Measurements from ENCODE around the gene LPXN.
A peak's percentile ranks its signal among the peaks of the same experiment; 100 is the strongest.

The LPXN gene

DNA sequence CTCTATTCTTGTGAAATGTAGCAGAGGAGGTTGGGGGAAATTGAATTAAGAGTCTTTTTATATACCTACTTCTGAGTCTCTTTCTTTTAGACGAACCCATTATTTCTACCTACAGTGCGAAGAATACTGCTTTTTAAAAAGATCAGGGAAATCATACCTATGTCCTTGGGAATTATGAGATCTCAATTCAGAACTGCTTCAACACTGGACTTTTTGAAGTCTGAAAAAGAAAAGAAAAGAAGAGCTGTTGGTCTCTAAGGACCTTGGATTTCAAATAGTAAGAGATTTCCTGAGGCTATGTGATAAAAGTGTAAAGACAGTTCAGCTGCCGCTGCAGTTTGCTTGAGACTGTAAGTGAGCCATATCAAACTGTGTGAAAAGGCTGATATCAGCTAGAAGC lies 64.0 kb downstream of the LPXN start:
- DNase-seq: no peak

DNA sequence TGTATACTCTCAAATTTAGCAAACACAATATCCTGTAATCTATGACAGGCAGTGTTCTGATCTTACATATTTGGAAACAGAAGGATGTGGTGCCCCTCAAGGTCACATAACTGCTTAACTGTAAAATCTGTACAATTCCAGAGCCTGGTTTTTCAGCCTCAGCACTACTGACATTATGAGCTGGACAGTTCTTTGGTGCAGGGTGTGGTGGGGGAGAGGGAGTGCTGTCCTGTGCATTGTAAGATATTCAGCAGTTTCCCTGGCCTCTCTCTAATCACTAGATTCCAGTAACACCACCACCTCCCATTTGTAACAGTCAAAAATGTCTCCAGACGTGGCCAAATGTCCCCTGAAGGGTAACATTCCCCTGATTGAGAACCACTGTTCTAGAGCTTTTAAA lies 65.9 kb downstream of the LPXN start:
- no peak for DNase-seq

DNA sequence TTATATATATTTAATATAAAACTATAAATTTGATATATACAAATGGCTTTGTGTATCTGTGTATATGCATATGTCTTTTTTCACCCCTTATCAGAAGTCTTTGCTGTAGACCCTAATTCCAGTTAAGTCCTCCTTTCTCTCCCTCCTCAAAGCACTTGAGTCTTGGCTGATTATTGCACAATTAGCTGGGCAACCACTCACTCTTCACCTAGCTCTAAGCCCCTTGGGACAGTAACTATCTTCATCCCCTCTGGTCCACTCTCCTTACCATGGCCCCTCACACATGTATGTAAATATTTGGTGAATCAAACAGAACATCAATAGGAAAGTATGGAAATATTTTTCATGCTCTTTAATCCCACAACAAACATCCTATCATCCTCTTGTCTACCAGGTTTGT lies 66.8 kb downstream of the LPXN start:
- DNase-seq: no peak

DNA sequence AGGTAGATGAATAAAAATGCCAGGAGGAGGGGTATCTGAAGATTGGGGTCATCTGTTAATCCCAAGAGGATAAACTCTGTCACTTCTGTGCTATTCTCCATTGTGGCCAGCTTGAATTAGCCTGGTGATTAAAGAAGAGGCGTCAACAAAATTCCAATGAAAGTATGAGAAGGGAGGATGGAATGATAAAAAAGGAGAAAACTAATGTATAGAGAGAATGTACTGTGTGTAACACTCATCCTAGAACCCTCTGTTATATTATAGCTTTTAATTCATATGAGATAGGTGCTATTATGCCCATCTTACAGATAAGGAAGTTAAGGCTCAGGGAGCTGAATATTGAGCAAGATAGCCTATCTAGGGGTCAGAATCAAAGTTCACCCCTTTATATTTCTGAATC lies 67.7 kb downstream of the LPXN start, which contains the start of gene OR5B21:
OR5B21 (minus strand) TSS at position 101 of the 400 bp plus-strand sequence; CDS start at position 101, 0 bp downstream.
- no peak for DNase-seq

DNA sequence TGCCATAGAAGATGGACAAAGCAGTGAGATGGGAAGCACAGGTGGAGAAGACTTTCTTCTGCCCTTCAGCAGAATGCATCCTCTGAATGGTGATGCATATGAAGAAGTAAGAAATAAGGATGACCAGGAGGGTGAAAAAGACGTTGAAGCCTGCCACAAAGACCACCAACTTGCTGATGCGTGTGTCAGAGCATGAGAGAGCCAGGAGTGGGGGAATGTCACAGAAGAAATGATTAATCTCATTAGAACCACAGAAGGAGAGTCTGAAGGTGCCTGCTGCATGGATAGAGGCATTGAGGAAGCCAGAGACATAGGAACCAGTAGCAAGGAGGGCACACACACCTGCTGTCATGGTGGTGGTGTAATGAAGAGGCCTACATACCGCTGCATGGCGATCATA lies 68.3 kb downstream of the LPXN start:
- DNase-seq: no peak

DNA sequence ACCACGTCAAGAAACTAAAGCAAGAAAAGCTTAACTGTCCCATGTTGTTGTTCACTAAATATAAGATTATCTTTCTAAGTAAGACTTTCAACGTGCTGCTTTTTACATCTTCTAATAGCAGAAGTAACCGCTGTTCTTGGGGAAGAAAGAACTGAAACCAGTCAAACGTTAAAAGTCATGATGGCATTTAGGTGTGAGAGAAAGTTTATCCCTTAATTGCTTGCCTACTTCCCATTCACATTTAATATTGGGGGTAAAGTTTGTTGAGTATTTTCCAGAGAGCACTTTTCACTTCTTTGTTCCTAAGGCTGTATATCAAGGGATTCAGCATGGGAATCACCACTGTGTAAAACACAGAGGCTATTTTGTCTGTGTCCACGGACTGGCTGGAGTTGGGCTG lies 68.7 kb downstream of the LPXN start:
- DNase-seq: no peak

DNA sequence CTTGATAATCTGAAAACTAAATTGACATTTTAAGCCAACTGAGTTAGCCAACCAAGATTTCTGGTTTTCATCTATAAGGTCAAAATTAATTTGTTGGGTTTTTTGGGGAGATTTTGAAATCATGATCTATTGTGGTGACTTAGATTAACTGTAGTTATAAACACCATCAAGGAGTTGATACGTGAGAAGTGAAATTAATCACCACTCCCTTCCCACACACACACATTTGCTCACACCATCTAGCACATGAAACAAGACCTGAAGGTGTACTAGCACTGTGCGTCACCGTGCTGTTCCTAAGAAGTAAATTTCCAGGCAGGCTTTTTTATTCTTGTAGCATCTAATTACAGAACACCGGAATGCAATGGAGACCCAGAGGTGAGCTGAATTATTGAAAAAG lies 69.8 kb downstream of the LPXN start:
- DNase-seq: no peak

DNA sequence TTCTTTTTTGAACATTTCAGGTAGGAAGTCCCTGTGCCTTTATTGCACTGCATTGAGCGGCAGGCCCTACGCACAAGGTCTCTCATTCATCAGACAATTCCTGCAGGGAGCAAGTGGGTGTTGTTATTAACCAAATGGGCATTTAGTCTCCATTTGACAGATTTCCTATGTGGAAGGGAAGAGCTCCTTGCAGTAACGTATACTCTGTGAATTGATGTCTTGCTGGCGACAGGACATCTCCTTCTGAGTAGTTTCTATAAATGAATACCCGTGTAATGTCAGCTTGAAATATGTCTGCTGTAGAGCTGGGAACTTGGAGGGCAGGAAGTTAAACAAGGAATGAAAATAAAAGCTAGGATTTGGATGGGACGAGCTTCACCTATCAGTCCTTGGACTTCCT lies 71.4 kb downstream of the LPXN start:
- no peak for DNase-seq

DNA sequence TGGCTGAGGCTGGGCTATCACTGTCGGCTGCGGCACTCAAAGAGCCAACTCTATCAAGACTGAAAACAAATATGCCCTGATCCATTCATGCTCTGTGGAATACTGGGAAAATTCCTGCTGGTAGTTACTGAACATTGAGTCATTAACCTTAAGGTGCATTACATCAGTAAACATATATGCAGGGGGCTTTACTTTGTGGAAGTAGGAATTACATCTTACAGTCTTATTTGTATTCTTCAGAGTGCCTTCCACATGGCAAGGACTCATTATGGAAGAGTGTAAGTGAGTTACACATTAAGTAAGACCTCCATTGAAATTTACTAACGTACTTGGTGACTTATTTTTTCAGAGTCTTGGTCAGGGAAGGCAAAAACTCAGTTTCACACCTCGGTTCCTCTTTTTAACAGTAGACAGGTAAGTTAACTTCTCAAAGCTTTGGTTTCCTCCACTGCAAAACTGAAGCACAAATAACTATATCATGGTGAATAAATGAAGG lies 72.2 kb downstream of the LPXN start:
- DNase-seq: no peak

DNA sequence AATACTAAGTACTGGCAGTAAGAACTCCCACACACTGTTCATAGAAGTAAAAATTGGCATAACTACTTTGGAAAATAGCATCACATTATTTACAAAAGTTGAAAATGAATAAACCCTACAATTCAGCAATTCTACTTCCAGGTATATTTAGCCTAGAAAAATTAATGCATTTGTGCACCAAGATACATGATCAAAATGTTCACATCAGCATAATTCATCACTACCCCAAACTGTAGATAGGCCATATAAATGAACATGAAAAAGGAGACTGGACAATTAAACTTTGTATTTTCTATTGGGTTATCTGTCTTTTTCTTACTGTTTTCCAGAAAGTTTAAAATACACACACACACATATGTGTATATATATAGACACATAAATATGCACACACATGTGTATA lies 73.7 kb downstream of the LPXN start:
- no peak for DNase-seq

DNA sequence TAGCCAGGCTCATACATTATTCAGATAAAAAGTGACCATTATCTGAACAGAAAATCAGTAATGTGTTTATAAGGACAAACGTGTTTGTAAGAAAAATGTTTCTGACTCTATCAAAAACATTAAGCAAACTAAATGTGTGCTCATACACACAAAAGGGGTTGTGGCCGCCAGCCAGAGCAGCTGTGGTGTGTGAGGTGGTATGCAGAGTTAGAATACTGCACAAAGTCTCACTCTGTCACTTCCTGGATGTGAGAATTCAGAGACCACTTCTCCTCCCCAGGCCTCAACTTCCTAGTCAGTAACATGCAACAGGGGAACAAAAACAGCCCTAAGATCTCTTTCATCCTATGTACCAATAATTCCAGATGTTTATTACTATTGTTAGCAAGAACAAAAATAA lies 77.2 kb downstream of the LPXN start:
- no peak for DNase-seq

DNA sequence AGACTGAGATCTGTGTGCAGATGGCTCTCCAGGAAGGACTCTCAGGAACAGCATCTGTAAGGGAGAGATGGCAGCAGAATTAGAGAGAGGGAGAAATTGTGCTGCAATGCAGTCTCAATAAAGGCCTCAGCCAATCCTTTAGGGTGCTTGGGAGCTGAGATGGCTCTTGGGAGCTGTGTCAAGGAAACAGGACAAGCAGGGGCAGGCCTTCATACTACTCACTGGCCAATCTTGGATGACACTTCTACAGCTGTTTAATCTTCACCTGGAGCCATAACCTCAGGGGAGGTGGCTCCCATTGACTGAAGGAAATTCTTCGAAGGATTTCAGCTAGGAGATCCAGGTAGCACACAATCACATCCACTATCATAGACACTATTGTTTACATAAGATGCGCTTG lies 77.7 kb downstream of the LPXN start:
- no peak for DNase-seq

DNA sequence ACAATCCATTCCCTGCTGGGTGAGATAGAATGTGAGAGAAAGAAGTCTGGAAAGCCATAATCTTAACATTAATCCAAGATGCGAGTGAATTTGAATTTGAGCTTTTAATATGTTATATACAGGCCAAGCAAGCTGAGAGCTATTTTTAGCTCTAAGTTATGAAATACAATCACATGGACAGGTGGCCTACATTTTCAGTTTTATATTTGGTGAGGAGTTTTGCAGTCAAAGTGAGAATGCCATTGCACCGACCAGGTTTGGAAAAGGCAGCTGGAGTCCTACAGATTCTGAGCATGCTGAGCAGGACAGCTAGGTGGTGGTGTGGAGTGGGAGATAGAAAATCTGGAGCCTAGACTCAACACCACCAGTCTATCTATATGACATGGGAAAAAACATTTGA lies 79.8 kb downstream of the LPXN start:
- DNase-seq: no peak

DNA sequence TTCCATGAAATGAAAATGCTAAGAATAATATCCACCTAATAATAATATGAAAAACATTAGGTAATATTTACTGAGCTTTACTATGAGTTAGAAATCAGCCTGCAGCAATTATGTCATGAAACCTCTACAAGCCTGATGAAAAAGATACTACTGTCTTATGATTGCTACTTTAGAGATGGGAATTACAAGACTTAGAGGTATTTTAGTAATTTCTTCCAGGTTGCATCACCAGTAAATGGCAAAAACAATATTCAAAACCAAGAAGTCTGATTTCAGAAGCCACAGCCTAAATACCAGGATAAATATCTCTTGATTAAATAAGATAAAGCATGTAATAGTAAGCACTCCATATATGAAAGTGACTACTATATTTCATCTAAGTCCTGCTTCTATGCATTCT lies 81.6 kb downstream of the LPXN start:
- DNase-seq: no peak

DNA sequence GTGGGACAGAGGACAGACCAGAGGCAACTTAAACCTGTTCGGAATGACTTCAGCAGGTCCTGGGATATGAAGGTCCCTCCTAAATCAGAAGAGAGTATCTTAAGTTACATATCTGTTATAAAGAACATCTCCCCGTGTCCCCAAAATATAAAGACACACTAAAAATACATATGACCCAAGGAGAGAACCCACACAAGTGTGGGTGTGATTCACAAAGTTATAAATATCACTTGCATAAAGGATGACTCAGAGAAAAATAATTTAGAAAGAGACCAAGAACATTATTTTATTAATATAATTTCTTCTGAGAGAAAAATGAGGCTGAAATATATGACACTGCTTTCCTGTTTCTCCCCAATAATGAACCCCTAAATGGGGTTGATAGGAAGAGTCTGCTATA lies 82.0 kb downstream of the LPXN start:
- DNase-seq: no peak

DNA sequence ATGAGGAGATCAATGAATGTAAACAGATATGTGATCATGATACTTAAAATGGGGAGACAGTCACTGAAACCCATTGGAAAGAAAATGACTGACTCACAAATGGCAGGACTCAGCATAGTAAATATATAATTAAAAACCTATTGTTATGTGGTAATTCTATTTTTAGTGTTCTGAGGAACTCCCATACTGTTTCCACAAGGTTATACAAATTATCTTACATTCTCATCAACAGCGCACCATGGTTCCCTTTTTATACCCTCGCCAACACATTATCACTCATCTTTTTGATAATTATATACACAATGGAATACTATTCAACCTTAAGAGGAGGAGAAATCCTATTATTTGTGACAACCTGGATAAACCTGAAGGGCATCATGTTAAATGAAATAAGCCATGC lies 84.8 kb downstream of the LPXN start:
- peak; percentile 54 to 59 for DNase-seq

DNA sequence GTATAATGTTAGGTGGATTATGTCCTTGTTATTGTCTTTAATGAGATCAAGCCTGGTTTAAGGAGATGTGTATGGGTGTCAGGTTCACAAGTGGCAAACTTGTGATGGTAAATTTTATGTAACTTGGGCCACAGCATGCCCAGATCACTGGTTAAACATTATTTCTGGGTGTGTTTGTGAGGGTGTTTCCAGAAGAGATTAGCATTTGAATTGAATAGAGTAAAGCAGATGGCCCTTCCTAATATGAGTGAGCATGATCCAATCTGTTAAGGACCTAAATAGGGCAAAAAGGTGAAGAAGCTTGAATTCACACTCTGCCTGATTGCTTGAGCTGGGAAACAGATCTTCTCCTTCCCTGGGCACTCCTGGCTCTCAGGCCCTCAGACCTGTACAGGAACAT lies 88.5 kb downstream of the LPXN start:
- DNase-seq: no peak

DNA sequence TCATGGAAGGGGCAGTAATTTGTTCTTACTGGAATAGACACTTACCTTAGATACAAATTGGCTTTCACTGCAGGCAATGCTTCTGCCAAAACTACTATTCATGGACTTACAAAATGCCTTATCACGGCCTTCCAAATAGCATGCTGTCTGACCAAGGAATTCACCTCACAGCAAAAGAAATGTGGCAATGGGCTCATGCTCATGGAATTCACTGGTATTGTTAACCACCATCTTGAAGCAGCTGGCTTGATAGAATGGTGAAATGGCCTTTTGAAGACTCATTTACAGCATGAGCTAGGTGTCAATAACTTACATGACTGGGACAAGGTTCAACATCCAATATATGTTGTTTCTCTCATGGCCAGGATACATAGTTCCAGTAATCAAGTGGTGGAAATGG lies 89.7 kb downstream of the LPXN start:
- no peak for DNase-seq
